Measurements from ENCODE around the gene WDR41. TPM values are rescaled to one million over a fixed set of nuclear protein-coding genes. Genes with fewer than 3 reads are reported as not detected.
"Not testable (repeated sequence)": the region's sequence is repeated elsewhere in the genome, so short reads cannot be mapped to it uniquely, and the experiment has no call there.

The WDR41 gene
- total RNA-seq, 2 experiments from 2014 or later = 15.6 to 21.4 TPM

DNA sequence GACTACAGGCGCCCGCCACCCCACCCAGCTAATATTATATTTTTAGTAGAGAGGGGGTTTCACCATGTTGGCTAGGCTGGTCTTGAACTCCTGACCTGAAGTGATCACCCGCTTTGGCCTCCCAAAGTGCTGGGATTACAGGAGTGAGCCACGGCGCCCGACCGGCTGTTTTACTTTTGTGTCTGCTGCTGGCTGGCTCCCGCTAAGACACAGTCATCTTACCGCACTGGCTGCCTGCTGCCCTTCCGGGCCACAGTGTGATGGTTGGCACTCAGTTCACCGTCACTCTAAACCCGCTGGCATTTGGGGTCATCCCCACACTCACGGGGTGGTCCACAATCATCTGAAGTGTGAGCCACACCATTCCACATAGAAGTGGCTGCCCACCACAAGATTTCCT lies 93.7 kb downstream of the WDR41 start:
- ChIA-PET POLR2A (no interaction called here), CTCF (no interaction called here)
- no peak overlapping the region for H3K27ac Mint-ChIP-seq
- peaks cover 11% of the 10 kb centered on the region for H3K27me3 Mint-ChIP-seq (ENCODE audit: low read depth)
- H3K36me3 Mint-ChIP-seq (ENCODE audit: low read depth) = no peaks in the 10 kb centered on the region
- no peaks in the 10 kb centered on the region for H3K9me3 Mint-ChIP-seq (ENCODE audit: insufficient read depth)
- no peak for DNase-seq
- H3K4me1 Mint-ChIP-seq (ENCODE audit: low read depth) = peaks cover 3% of the 10 kb centered on the region
- H3K4me3 Mint-ChIP-seq = no peak overlapping the region
- ATAC-seq = no peak

- no peak for ATAC-seq
- H3K4me3 Mint-ChIP-seq = no peak overlapping the region
- H3K36me3 Mint-ChIP-seq (ENCODE audit: low read depth) = no peaks in the 10 kb centered on the region
- no peak for DNase-seq
- H3K27ac Mint-ChIP-seq = no peak overlapping the region
- H3K27me3 Mint-ChIP-seq (ENCODE audit: low read depth) = peaks cover 11% of the 10 kb centered on the region
- ChIA-PET POLR2A (no interaction called here), CTCF (interaction anchor here (0.9 kb wide), 1 partner anchor 18 kb away, joined by 3 read pairs; no protein-coding TSS in a partner anchor)
- peaks cover 3% of the 10 kb centered on the region for H3K4me1 Mint-ChIP-seq (ENCODE audit: low read depth)
- H3K9me3 Mint-ChIP-seq (ENCODE audit: insufficient read depth) = no peaks in the 10 kb centered on the region
Observed at GRCh38 chr5:77397686-77398292, 94.3 kb downstream of the WDR41 start.

- no peak for DNase-seq
- ChIA-PET POLR2A (no interaction called here), CTCF (interaction anchor here (1.2 kb wide), 1 partner anchor 177 kb away, joined by 3 read pairs; no protein-coding TSS in a partner anchor)
- Mint-ChIP-seq H3K36me3 (ENCODE audit: low read depth) (no peaks in the 10 kb centered on the region), H3K4me3 (no peak overlapping the region), H3K27me3 (ENCODE audit: low read depth) (peaks cover 9% of the 10 kb centered on the region), H3K4me1 (ENCODE audit: low read depth) (peaks cover 3% of the 10 kb centered on the region), H3K27ac (no peak overlapping the region), H3K9me3 (ENCODE audit: insufficient read depth) (no peaks in the 10 kb centered on the region)
- no peak for ATAC-seq
Observed at GRCh38 chr5:77396017-77396416, 96.1 kb downstream of the WDR41 start.

DNA sequence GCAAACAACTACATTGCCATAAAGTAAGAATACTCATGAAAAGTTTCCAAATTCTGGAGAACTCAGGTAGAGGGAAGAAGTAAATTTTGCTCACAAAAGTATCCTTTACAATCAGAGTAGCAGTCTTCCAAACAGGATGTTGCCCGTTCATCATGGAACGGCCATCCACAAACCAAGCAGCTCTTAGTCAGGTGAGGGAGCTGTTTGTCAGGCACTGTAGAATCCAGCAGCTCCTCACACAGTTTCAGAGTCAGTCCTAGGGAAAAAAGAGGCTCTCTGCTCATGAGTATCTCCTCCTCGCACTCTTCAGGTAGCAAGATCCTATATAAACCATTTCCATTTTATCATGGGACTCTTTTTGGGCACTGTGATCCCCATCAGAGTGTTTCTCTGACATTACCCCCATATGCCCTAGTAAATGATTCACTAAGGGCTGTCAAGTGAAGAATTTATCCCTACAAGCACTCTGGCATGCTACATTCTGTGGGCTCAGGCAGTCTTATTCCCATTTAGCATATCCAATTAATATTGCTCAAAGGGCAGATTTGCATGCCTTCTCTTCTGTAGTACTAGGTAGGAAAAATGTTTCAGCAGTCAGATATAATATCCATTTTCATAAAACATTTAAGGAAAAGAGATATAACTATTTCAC lies 97.9 kb downstream of the WDR41 start:
- Mint-ChIP-seq H3K27me3 (ENCODE audit: low read depth) (peaks cover 3% of the 10 kb centered on the region), H3K27ac (no peak overlapping the region), H3K4me1 (ENCODE audit: low read depth) (peaks cover 3% of the 10 kb centered on the region), H3K4me3 (no peak overlapping the region), H3K9me3 (ENCODE audit: insufficient read depth) (no peaks in the 10 kb centered on the region), H3K36me3 (ENCODE audit: low read depth) (no peaks in the 10 kb centered on the region)
- POLR2A ChIA-PET = no interaction called here
- ATAC-seq = no peak
- CTCF ChIA-PET = no interaction called here
- DNase-seq = no peak

DNA sequence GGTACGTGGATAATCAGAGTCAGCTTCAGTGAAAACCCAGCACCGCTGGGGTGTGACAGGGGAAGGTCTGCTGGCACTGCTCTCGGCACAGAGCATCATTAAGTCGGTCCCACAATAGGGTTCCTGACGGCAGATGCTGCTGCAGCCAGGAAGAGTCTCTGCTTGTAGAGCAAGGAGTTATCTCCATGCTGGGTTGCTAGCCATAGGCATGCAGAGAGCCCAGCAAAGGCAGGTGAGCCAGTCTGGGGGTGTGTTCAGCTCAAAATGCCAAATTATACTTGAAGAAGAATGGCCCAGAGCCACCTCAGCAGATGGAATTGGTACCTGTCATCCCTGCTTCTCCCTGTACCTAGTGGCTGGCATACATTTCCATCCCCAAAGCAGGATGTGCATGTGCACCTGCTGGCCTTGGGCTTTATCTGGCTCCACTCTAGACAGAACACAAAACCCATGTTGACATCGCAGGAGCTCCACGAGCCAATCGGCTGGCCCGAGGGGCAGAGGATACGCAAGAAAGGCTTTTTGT lies 100.8 kb downstream of the WDR41 start:
- DNase-seq = no peak
- Mint-ChIP-seq H3K4me1 (ENCODE audit: low read depth) (peaks cover 3% of the 10 kb centered on the region), H3K27me3 (ENCODE audit: low read depth) (peaks cover 3% of the 10 kb centered on the region), H3K9me3 (ENCODE audit: insufficient read depth) (no peaks in the 10 kb centered on the region), H3K36me3 (ENCODE audit: low read depth) (no peaks in the 10 kb centered on the region), H3K27ac (no peak overlapping the region), H3K4me3 (no peak overlapping the region)
- POLR2A ChIA-PET = no interaction called here
- CTCF ChIA-PET = no interaction called here
- no peak for ATAC-seq

GRCh38 chr5:77390795-77391194 lies 101.3 kb downstream of the WDR41 start:
- Mint-ChIP-seq H3K36me3 (ENCODE audit: low read depth) (no peaks in the 10 kb centered on the region), H3K4me3 (no peak overlapping the region), H3K4me1 (ENCODE audit: low read depth) (no peaks in the 10 kb centered on the region), H3K27me3 (ENCODE audit: low read depth) (peaks cover 7% of the 10 kb centered on the region), H3K27ac (no peak overlapping the region), H3K9me3 (ENCODE audit: insufficient read depth) (no peaks in the 10 kb centered on the region)
- ATAC-seq (no peak), DNase-seq (no peak)
- POLR2A ChIA-PET = no interaction called here
- CTCF ChIA-PET = no interaction called here

DNA sequence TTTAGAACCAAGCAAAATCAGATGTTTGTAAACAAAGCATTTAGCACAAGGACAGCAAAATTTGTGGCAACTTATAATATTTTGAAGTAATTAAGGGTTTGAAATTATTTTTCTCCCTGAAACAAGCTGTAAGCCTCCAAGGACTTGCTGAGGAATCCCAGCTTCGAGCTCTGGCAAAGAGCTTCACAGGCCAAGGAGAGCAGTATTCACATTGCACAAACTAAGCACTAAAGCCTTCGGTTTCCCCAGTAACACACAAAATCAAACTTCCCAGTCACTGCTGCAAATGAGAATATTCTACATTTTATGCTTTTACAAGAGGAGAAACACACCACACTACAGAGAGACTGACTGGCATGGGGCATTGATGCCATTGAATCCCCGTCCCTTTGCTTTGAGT lies 101.9 kb downstream of the WDR41 start:
- Mint-ChIP-seq H3K4me1 (ENCODE audit: low read depth) (no peaks in the 10 kb centered on the region), H3K4me3 (no peak overlapping the region), H3K9me3 (ENCODE audit: insufficient read depth) (no peaks in the 10 kb centered on the region), H3K36me3 (ENCODE audit: low read depth) (no peaks in the 10 kb centered on the region), H3K27me3 (ENCODE audit: low read depth) (peaks cover 7% of the 10 kb centered on the region), H3K27ac (no peak overlapping the region)
- CTCF ChIA-PET = no interaction called here
- POLR2A ChIA-PET = no interaction called here
- DNase-seq (no peak), ATAC-seq (no peak)

GRCh38 chr5:77389746-77390145 lies 102.4 kb downstream of the WDR41 start:
- no peak overlapping the region for H3K4me3 Mint-ChIP-seq
- H3K36me3 Mint-ChIP-seq (ENCODE audit: low read depth) = no peaks in the 10 kb centered on the region
- no peaks in the 10 kb centered on the region for H3K9me3 Mint-ChIP-seq (ENCODE audit: insufficient read depth)
- DNase-seq (no peak), ATAC-seq (no peak)
- H3K4me1 Mint-ChIP-seq (ENCODE audit: low read depth) = no peaks in the 10 kb centered on the region
- ChIA-PET CTCF (no interaction called here), POLR2A (no interaction called here)
- H3K27me3 Mint-ChIP-seq (ENCODE audit: low read depth) = peaks cover 7% of the 10 kb centered on the region
- H3K27ac Mint-ChIP-seq = no peak overlapping the region

DNA sequence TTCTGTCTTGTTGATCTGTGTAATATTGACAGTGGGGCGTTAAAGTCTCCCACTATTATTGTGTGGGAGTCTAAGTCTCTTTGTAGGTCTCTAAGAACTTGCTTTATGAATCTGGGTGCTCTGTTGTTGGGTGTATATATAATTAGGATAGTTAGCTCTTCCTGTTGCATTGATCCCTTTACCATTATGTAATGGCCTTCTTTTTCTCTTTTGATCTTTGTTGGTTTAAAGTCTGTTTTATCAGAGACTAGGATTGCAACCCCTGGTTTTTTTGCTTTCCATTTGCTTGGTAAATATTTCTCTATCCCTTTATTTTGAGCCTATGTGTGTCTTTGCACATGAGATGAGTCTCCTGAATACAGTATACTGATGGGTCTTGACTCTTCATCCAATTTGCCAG lies 105.8 kb downstream of the WDR41 start:
- DNase-seq; H3K27me3 Mint-ChIP-seq (ENCODE audit: low read depth); ATAC-seq; H3K36me3 Mint-ChIP-seq (ENCODE audit: low read depth); H3K9me3 Mint-ChIP-seq (ENCODE audit: insufficient read depth); H3K4me1 Mint-ChIP-seq (ENCODE audit: low read depth); H3K4me3 Mint-ChIP-seq; POLR2A ChIA-PET; H3K27ac Mint-ChIP-seq: not testable (repeated sequence)
- CTCF ChIA-PET = interaction anchor here (0.5 kb wide), 1 partner anchor 317 kb away, joined by 3 read pairs; no protein-coding TSS in a partner anchor

DNA sequence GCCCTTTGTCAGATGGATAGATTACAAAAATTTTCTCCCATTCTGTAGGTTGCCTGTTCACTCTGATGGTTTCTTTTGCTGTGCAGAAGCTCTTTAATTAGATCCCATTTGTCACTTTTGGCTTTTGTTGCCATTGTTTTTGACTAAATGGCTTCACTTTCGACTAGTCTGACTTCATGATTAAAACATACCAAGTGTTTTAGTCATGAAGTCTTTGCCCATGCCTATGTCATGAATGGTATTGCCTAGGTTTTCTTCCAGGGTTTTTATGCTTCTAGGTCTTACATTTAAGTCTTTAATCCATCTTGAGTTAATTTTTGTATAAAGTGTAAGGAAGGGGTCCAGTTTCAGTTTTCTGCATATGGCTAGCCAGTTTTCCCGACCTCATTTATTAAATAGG lies 108.8 kb downstream of the WDR41 start:
- H3K4me3 Mint-ChIP-seq; H3K27ac Mint-ChIP-seq; ATAC-seq; POLR2A ChIA-PET; H3K27me3 Mint-ChIP-seq (ENCODE audit: low read depth); CTCF ChIA-PET; H3K9me3 Mint-ChIP-seq (ENCODE audit: insufficient read depth); DNase-seq; H3K36me3 Mint-ChIP-seq (ENCODE audit: low read depth): not testable (repeated sequence)
- peaks cover 15% of the 10 kb centered on the region for H3K4me1 Mint-ChIP-seq (ENCODE audit: low read depth)
